ENCODE measurements around the gene TLL1.

TLL1 gene

GRCh38 chr4:165872461-165873297 lies at the start of gene TLL1:
TLL1 (plus strand) TSS chr4:165873237; CDS start chr4:165873905, 668 bp downstream.
- peak; percentile 48 for DNase-seq (ENCODE audit: low read depth)
- TF ChIP-seq, protein P1, sequence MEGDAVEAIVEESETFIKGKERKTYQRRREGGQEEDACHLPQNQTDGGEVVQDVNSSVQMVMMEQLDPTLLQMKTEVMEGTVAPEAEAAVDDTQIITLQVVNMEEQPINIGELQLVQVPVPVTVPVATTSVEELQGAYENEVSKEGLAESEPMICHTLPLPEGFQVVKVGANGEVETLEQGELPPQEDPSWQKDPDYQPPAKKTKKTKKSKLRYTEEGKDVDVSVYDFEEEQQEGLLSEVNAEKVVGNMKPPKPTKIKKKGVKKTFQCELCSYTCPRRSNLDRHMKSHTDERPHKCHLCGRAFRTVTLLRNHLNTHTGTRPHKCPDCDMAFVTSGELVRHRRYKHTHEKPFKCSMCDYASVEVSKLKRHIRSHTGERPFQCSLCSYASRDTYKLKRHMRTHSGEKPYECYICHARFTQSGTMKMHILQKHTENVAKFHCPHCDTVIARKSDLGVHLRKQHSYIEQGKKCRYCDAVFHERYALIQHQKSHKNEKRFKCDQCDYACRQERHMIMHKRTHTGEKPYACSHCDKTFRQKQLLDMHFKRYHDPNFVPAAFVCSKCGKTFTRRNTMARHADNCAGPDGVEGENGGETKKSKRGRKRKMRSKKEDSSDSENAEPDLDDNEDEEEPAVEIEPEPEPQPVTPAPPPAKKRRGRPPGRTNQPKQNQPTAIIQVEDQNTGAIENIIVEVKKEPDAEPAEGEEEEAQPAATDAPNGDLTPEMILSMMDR (IDR thresholded peaks at IDR 0.05; ENCODE audit: insufficient read depth, low read depth, low read length, missing control alignments): no peak
- peak within 1 kb of the TSS; percentile 68 for H3K4me3 ChIP-seq (ENCODE audit: low read length)

GRCh38 chr4:165826166-165826565 lies 46.9 kb upstream of the TLL1 start:
- no peak overlapping the region for H3K4me3 ChIP-seq (ENCODE audit: low read length)
- DNase-seq (ENCODE audit: low read depth): no peak
- TF ChIP-seq, protein P1 (IDR thresholded peaks at IDR 0.05; ENCODE audit: insufficient read depth, low read depth, low read length, missing control alignments): no peak

GRCh38 chr4:165827018-165827417 lies 46.0 kb upstream of the TLL1 start:
- TF ChIP-seq, protein P1 (IDR thresholded peaks at IDR 0.05; ENCODE audit: insufficient read depth, low read depth, low read length, missing control alignments): no peak
- peak; percentile 68 for DNase-seq (ENCODE audit: low read depth)
- H3K4me3 ChIP-seq (ENCODE audit: low read length): no peak overlapping the region

DNA sequence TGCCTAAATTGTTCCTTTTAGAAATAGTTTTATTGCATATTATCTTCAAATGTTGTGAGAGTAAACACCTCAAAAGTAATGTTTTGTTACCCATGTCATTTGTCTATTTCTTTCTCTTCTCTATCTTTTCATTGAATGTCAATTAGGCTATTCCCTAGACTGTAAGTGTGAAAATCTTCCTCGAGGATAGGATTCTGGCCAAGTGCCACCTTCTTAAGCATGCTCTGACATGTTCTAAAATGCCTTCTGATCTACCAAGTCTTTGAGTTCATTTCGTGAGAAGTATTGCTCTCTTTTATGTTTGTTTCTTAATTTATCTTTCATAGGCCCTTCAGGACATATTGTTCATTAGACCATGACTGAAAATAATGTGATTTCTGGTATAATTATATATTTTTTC lies 44.1 kb upstream of the TLL1 start:
- no peak overlapping the region for H3K4me3 ChIP-seq (ENCODE audit: low read length)
- peak; percentile 87 for DNase-seq (ENCODE audit: low read depth)
- TF ChIP-seq, protein P1 (IDR thresholded peaks at IDR 0.05; ENCODE audit: insufficient read depth, low read depth, low read length, missing control alignments): no peak

GRCh38 chr4:165834116-165834515 lies 38.9 kb upstream of the TLL1 start:
- TF ChIP-seq, protein P1 (IDR thresholded peaks at IDR 0.05; ENCODE audit: insufficient read depth, low read depth, low read length, missing control alignments): no peak
- no peak for DNase-seq (ENCODE audit: low read depth)
- H3K4me3 ChIP-seq (ENCODE audit: low read length): no peak overlapping the region

GRCh38 chr4:165838575-165838974 lies 34.5 kb upstream of the TLL1 start:
- no peak overlapping the region for H3K4me3 ChIP-seq (ENCODE audit: low read length)
- TF ChIP-seq, protein P1 (IDR thresholded peaks at IDR 0.05; ENCODE audit: insufficient read depth, low read depth, low read length, missing control alignments): no peak
- no peak for DNase-seq (ENCODE audit: low read depth)

Data from epithelial cell of esophagus (primary cell).